Activated CD4-positive, alpha-beta T cell treated with anti-CD3 and anti-CD28 coated beads for 36 hours (primary cell): ENCODE measurements around the gene NDC80. TPM values are rescaled to one million over a fixed set of nuclear protein-coding genes. Genes with fewer than 3 reads are reported as not detected.
"Not testable (repeated sequence)": the region's sequence is repeated elsewhere in the genome, so short reads cannot be mapped to it uniquely, and the experiment has no call there.

Experiments
- ATAC-seq: fragments of 200-7000 bp; cut with Tn5 transposase; one replicate; pipeline ENCODE4 v1.10.0; 2021; ENCODE audit warnings: mild to moderate bottlenecking, moderate library complexity
- CTCF ChIA-PET: fragments of 350-600 bp; sonication (Branson Sonifier 250); formaldehyde crosslinking; loops from one replicate; lab custom pipeline; 2021; ENCODE audit warnings: antibody characterized with exemption; lab: Charles Lee
- POLR2A ChIA-PET: fragments of 350-600 bp; sonication (Branson Sonifier 250); formaldehyde crosslinking; loops from one replicate; lab custom pipeline; 2021; ENCODE audit warnings: antibody characterized with exemption, inconsistent platforms; lab: Charles Lee
- DNase-seq: peaks from one replicate; pipeline ENCODE4 v3.0.0-alpha.2; 2020
- H3K27ac Mint-ChIP-seq: one replicate; pipeline ENCODE4 v1.8.0; 2021; ENCODE audit warnings: mixed read lengths
- H3K27me3 Mint-ChIP-seq: one replicate; pipeline ENCODE4 v1.8.0; 2021; ENCODE audit warnings: mixed read lengths
- H3K36me3 Mint-ChIP-seq: one replicate; pipeline ENCODE4 v1.8.0; 2021; ENCODE audit warnings: low read depth, mixed read lengths
- H3K4me1 Mint-ChIP-seq: one replicate; pipeline ENCODE4 v1.8.0; 2021; ENCODE audit warnings: mixed read lengths
- H3K4me3 Mint-ChIP-seq: one replicate; pipeline ENCODE4 v1.8.0; 2021; ENCODE audit warnings: mild to moderate bottlenecking, moderate library complexity, mixed read lengths
- H3K9me3 Mint-ChIP-seq: one replicate; pipeline ENCODE4 v1.8.0; 2021; ENCODE audit warnings: low read depth, mixed read lengths
- intact Hi-C, 2 experiments: fragments of 100-400 bp; cut with DNase I in 1 of 2; cut with micrococcal nuclease in 1 of 2; formaldehyde crosslinking; loops; one replicate each; pipeline versions ENCODE4 v1.14.2 to v1.15.1; 2022 to 2024; cut with DNase I, micrococcal nuclease
- total RNA-seq, 2 experiments: library from RNA; stranded (reverse); gene quantifications; one replicate each; pipeline ENCODE4 v1.2.3, GENCODE V29; 2021

The NDC80 gene
- total RNA-seq, result 10 to 100 TPM; 84.7 to 88.5 TPM

GRCh38 chr18:2571200-2572170 lies at the start of gene NDC80, which contains the start of gene METTL4:
TSS of gene NDC80 (plus strand) at chr18:2571557. CDS start at chr18:2572986, 1,429 bp downstream.
TSS of gene METTL4 (minus strand) at chr18:2571505. CDS start at chr18:2567216, 4,289 bp downstream.
- peaks cover 50% of the 10 kb centered on the region for H3K36me3 Mint-ChIP-seq
- H3K4me3 Mint-ChIP-seq, result peak within 1 kb of the TSS; percentile 98
- intact Hi-C loops, result loop anchor here (1.0 to 5.0 kb wide), 12 partner anchors 17 to 1031 kb away; partner anchors contain the start of genes EMILIN2 (in 1 of the 2), MYL12A (in 1 of the 2), MYL12B (in 1 of the 2) and SMCHD1 (in 1 of the 2)
- CTCF ChIA-PET, result interaction anchor here (0.8 to 1.7 kb wide), 6 partner anchors 34 to 726 kb away, joined by 3 to 5 read pairs (median 4); partner anchors contain the start of gene SMCHD1
- ATAC-seq (peak; percentile 84), DNase-seq (peak; percentile 91)
- H3K27ac Mint-ChIP-seq, result peak within 1 kb of the TSS; percentile 95
- H3K4me1 Mint-ChIP-seq, result peaks cover 55% of the 10 kb centered on the region
- POLR2A ChIA-PET, result interaction anchor here (0.5 to 1.3 kb wide), 5 partner anchors 8 to 86 kb away, joined by 3 to 6 read pairs (median 5); partner anchors contain the start of gene SMCHD1
- no peaks in the 10 kb centered on the region for H3K9me3 Mint-ChIP-seq
- no peaks in the 10 kb centered on the region for H3K27me3 Mint-ChIP-seq

GRCh38 chr18:2522112-2522511 lies 49.2 kb upstream of the NDC80 start:
- H3K4me3 Mint-ChIP-seq, result no peak overlapping the region
- no peak for DNase-seq
- H3K9me3 Mint-ChIP-seq, result no peaks in the 10 kb centered on the region
- ChIA-PET CTCF (no interaction called here), POLR2A (no interaction called here)
- intact Hi-C loops, result no loop called here
- H3K27me3 Mint-ChIP-seq, result no peaks in the 10 kb centered on the region
- H3K36me3 Mint-ChIP-seq, result no peaks in the 10 kb centered on the region
- ATAC-seq, result no peak
- H3K27ac Mint-ChIP-seq, result no peak overlapping the region
- no peaks in the 10 kb centered on the region for H3K4me1 Mint-ChIP-seq

GRCh38 chr18:2524794-2525198 lies 46.6 kb upstream of the NDC80 start:
- DNase-seq, H3K4me3 Mint-ChIP-seq, H3K27ac Mint-ChIP-seq, H3K4me1 Mint-ChIP-seq, intact Hi-C loops, H3K27me3 Mint-ChIP-seq, H3K9me3 Mint-ChIP-seq, ATAC-seq, H3K36me3 Mint-ChIP-seq, POLR2A ChIA-PET: not testable (repeated sequence)
- CTCF ChIA-PET, result interaction anchor here (0.6 to 3.5 kb wide), 5 partner anchors 15 to 1660 kb away, joined by 3 to 17 read pairs (median 3); no protein-coding TSS in a partner anchor

- Mint-ChIP-seq H3K4me3 (no peak overlapping the region), H3K9me3 (no peaks in the 10 kb centered on the region), H3K4me1 (no peaks in the 10 kb centered on the region), H3K27me3 (no peaks in the 10 kb centered on the region), H3K27ac (no peak overlapping the region), H3K36me3 (no peaks in the 10 kb centered on the region)
- no peak for ATAC-seq
- intact Hi-C loops, result no loop called here
- POLR2A ChIA-PET, result interaction anchor here (0.5 kb wide), 1 partner anchor 42 kb away, joined by 4 read pairs; no protein-coding TSS in a partner anchor
- CTCF ChIA-PET, result interaction anchor here (1.4 kb wide), 1 partner anchor 14 kb away, joined by 4 read pairs; no protein-coding TSS in a partner anchor
- no peak for DNase-seq
These were observed 45.0 kb upstream of the NDC80 start for GRCh38 chr18:2526329-2526728.

GRCh38 chr18:2529154-2529553 lies 42.2 kb upstream of the NDC80 start:
- H3K9me3 Mint-ChIP-seq, result no peaks in the 10 kb centered on the region
- ChIA-PET POLR2A (no interaction called here), CTCF (no interaction called here)
- no peak overlapping the region for H3K27ac Mint-ChIP-seq
- ATAC-seq (no peak), DNase-seq (no peak)
- intact Hi-C loops, result no loop called here
- no peaks in the 10 kb centered on the region for H3K4me1 Mint-ChIP-seq
- H3K4me3 Mint-ChIP-seq, result no peak overlapping the region
- no peaks in the 10 kb centered on the region for H3K27me3 Mint-ChIP-seq
- H3K36me3 Mint-ChIP-seq, result peaks cover 9% of the 10 kb centered on the region

GRCh38 chr18:2531751-2532150 lies 39.6 kb upstream of the NDC80 start:
- H3K27me3 Mint-ChIP-seq, result no peaks in the 10 kb centered on the region
- no peaks in the 10 kb centered on the region for H3K9me3 Mint-ChIP-seq
- intact Hi-C loops, result no loop called here
- CTCF ChIA-PET, result interaction anchor here (1.0 to 1.5 kb wide), 2 partner anchors 8 to 11 kb away, joined by 3 read pairs; no protein-coding TSS in a partner anchor
- no peak for ATAC-seq
- no peak for DNase-seq
- no peak overlapping the region for H3K27ac Mint-ChIP-seq
- H3K36me3 Mint-ChIP-seq, result peaks cover 11% of the 10 kb centered on the region
- H3K4me3 Mint-ChIP-seq, result no peak overlapping the region
- POLR2A ChIA-PET, result no interaction called here
- H3K4me1 Mint-ChIP-seq, result no peaks in the 10 kb centered on the region

GRCh38 chr18:2532797-2533196 lies 38.6 kb upstream of the NDC80 start:
- ChIA-PET CTCF (interaction anchor here (1.5 kb wide), 1 partner anchor 9 kb away, joined by 3 read pairs; no protein-coding TSS in a partner anchor), POLR2A (no interaction called here)
- H3K9me3 Mint-ChIP-seq, result no peaks in the 10 kb centered on the region
- H3K27ac Mint-ChIP-seq, result no peak overlapping the region
- H3K36me3 Mint-ChIP-seq, result peaks cover 11% of the 10 kb centered on the region
- H3K4me3 Mint-ChIP-seq, result no peak overlapping the region
- DNase-seq, result no peak
- H3K27me3 Mint-ChIP-seq, result no peaks in the 10 kb centered on the region
- H3K4me1 Mint-ChIP-seq, result no peaks in the 10 kb centered on the region
- no peak for ATAC-seq
- intact Hi-C loops, result no loop called here

GRCh38 chr18:2534906-2535305 lies 36.5 kb upstream of the NDC80 start:
- intact Hi-C loops, result loop anchor here in 1 of 2 experiments (5.0 kb wide), 1 partner anchor 948 kb away; no protein-coding TSS in a partner anchor
- DNase-seq (no peak), ATAC-seq (no peak)
- Mint-ChIP-seq H3K27me3 (no peaks in the 10 kb centered on the region), H3K4me1 (no peaks in the 10 kb centered on the region), H3K9me3 (no peaks in the 10 kb centered on the region), H3K4me3 (no peak overlapping the region), H3K27ac (no peak overlapping the region), H3K36me3 (peaks cover 15% of the 10 kb centered on the region)
- ChIA-PET POLR2A (no interaction called here), CTCF (interaction anchor here (0.6 to 1.0 kb wide), 3 partner anchors 12 to 349 kb away, joined by 3 to 4 read pairs (median 3); no protein-coding TSS in a partner anchor)

- Mint-ChIP-seq H3K9me3 (no peaks in the 10 kb centered on the region), H3K27ac (no peak overlapping the region), H3K4me3 (no peak overlapping the region), H3K27me3 (no peaks in the 10 kb centered on the region), H3K4me1 (no peaks in the 10 kb centered on the region), H3K36me3 (peaks cover 15% of the 10 kb centered on the region)
- ATAC-seq (no peak), DNase-seq (no peak)
- ChIA-PET CTCF (no interaction called here), POLR2A (interaction anchor here (0.8 kb wide), 1 partner anchor 15 kb away, joined by 9 read pairs; no protein-coding TSS in a partner anchor)
- intact Hi-C loops, result loop anchor here in 1 of 2 experiments (5.0 kb wide), 1 partner anchor 948 kb away; no protein-coding TSS in a partner anchor
These were observed 35.9 kb upstream of the NDC80 start for GRCh38 chr18:2535419-2535910.

- H3K9me3 Mint-ChIP-seq, result no peaks in the 10 kb centered on the region
- intact Hi-C loops, result loop anchor here in 1 of 2 experiments (5.0 kb wide), 1 partner anchor 949 kb away; no protein-coding TSS in a partner anchor
- ATAC-seq (no peak), DNase-seq (no peak)
- H3K36me3 Mint-ChIP-seq, result peaks cover 15% of the 10 kb centered on the region
- POLR2A ChIA-PET, result interaction anchor here (0.8 kb wide), 1 partner anchor 15 kb away, joined by 9 read pairs; no protein-coding TSS in a partner anchor
- H3K27me3 Mint-ChIP-seq, result no peaks in the 10 kb centered on the region
- no peak overlapping the region for H3K4me3 Mint-ChIP-seq
- CTCF ChIA-PET, result no interaction called here
- no peak overlapping the region for H3K27ac Mint-ChIP-seq
- H3K4me1 Mint-ChIP-seq, result no peaks in the 10 kb centered on the region
These were observed 35.3 kb upstream of the NDC80 start for GRCh38 chr18:2536063-2536462.

- DNase-seq (no peak), ATAC-seq (no peak)
- intact Hi-C loops, result loop anchor here in 1 of 2 experiments (5.0 kb wide), 1 partner anchor 949 kb away; no protein-coding TSS in a partner anchor
- Mint-ChIP-seq H3K27me3 (no peaks in the 10 kb centered on the region), H3K27ac (no peak overlapping the region), H3K4me1 (no peaks in the 10 kb centered on the region), H3K36me3 (peaks cover 15% of the 10 kb centered on the region), H3K9me3 (no peaks in the 10 kb centered on the region), H3K4me3 (no peak overlapping the region)
- CTCF ChIA-PET, result no interaction called here
- POLR2A ChIA-PET, result no interaction called here
These were observed 34.9 kb upstream of the NDC80 start for GRCh38 chr18:2536493-2536892.
